GM21529 (cell line): ENCODE measurements around the gene SPARCL1.
A peak's percentile ranks its signal among the peaks of the same experiment; 100 is the strongest.
"Not testable (repeated sequence)": the region's sequence is repeated elsewhere in the genome, so short reads cannot be mapped to it uniquely, and the experiment has no call there.

Experiments
- ATAC-seq: cut with Tn5 transposase; IDR thresholded peaks from one replicate; pipeline ENCODE4 v1.9.1; 2021; ENCODE audit not compliant: unreplicated experiment

The SPARCL1 gene, protein sequence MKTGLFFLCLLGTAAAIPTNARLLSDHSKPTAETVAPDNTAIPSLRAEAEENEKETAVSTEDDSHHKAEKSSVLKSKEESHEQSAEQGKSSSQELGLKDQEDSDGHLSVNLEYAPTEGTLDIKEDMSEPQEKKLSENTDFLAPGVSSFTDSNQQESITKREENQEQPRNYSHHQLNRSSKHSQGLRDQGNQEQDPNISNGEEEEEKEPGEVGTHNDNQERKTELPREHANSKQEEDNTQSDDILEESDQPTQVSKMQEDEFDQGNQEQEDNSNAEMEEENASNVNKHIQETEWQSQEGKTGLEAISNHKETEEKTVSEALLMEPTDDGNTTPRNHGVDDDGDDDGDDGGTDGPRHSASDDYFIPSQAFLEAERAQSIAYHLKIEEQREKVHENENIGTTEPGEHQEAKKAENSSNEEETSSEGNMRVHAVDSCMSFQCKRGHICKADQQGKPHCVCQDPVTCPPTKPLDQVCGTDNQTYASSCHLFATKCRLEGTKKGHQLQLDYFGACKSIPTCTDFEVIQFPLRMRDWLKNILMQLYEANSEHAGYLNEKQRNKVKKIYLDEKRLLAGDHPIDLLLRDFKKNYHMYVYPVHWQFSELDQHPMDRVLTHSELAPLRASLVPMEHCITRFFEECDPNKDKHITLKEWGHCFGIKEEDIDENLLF

DNA sequence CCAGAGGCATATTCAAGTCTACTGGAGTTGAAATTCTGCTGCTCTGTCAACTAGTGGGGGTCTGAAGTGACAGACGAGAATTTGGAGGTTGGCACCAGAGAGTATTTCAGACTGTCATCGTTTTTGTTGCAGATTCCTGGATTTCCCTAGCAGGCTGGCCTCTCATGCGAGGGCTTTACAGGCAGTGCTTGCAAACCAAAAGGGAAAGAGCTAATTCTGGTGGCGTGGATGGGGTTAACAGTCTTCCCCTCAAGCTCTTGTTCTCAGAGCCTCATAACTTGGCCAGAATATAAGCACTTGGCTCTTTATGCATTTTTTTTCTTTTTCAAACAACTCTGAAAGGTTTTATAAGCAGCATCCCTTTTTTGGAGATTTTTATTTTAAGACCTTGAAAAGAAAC is at the start of gene SPARCL1:
Gene SPARCL1 (minus strand): TSS at position 190 of the 400 bp plus-strand sequence. CDS start 29,802 bp downstream, outside the sequence.
- no peak for ATAC-seq

DNA sequence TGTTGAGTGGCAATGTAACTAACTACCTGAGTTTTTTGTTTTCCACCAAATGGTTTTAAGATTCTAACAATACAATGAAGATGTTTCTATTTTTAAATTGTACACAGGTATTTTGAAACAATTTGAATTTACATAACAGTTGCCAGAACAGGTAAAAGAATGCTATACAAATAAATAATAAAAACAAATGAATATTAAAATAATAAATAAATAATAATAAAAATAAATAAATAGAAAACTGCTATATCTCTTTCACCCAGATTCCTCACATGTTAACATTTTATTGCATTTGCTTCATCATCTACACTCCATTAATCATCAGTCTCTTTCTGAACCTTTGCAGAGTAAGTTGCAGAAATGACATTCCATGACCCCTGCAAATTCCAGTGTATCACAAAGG is 46.8 kb upstream of the SPARCL1 start:
- ATAC-seq: no peak

DNA sequence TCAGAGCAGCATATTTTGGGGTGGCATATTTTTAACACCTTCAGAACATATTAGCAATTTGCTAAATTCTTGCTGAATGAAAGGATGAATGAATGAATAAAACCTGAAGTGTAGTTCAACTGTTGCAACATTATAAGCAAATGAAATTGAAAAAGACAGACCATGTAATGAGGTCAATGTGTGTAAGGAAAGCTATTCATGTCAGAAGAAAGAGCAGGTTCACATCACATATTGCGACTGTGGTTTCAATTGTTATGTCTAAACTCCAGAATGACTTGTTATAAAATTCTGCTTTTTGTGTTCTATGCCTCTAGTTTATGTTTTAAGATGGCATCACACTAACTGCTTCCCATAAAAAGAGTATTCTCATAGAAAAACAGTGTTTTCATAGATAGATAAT is 46.2 kb upstream of the SPARCL1 start:
- no peak for ATAC-seq

DNA sequence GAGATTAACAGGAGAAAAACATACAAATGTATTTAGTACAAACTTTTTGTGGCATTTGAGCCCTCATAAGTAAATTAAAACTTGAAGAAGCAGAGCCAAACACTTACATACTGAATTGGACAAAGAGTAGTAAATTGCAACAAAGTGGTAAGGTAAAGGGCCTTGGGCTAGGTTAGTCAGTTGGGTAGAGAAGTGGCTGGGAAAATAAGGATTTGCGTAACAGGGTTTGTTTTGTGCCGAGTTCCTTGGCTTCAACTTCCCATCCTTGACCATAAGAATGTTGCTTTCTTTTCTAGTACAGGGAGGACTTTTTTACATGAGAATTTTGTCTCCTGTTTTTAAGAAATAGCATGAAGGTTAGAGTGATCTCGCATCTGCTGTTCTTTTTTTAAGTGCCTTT is 45.8 kb upstream of the SPARCL1 start:
- ATAC-seq: no peak

DNA sequence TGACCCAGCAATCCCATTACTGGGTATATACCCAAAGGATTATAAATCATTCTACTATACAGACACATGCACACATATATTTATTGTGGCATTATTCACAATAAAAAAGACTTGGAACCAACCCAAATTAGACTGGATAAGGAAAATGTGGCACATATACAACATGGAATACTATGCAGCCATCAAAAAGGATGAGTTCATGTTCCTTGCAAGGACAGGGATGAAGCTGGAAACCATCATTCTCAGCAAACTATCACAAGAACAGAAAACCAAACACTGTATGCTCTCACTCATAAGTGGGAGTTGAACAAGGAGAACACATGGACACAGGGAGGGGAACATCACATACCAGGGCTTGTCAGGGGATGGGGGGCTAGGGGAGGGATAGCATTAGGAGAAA is 45.2 kb upstream of the SPARCL1 start:
- ATAC-seq: not testable (repeated sequence)

DNA sequence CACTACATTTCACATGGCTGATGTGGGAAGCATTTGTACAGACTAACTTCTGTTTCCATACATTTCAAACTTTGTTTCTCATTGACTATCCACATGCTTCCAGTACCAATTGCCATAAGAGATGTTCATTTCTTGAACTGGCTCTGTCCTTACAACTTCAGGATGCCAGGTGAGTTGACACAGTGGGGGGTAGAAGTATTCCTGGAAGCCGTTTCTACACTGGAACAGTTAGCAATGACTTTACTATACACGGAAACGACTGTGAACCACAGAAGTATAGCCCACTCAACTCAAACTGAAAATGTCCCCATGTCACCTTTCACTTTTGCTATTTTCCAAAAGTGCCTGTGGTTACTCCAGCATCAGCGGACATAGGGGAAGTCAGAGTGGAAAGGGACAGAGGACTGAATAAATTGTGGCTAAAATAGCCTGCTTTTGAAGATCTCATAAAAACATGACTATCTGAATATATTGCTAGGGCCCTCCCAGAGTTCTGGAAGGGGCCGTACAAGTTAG is 41.2 kb upstream of the SPARCL1 start:
- ATAC-seq: no peak

DNA sequence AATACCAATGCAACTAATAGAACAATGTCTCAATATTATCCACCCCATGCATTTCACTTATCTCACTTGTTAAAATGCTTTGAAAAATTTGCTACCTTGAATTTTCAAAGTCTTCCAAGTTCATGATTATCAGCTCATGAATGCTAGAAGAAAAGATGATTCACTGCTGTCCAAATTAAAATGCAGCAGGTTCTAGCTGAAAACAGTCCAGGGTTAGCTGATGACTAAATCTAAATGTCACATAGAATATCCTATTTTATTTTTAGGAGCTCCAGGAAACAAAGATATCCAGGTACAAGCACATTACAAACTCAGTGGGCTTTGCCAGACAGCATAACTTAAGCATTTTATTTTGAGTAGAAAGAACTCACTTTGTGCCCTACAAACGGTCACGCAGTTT is 38.0 kb upstream of the SPARCL1 start:
- ATAC-seq: no peak

DNA sequence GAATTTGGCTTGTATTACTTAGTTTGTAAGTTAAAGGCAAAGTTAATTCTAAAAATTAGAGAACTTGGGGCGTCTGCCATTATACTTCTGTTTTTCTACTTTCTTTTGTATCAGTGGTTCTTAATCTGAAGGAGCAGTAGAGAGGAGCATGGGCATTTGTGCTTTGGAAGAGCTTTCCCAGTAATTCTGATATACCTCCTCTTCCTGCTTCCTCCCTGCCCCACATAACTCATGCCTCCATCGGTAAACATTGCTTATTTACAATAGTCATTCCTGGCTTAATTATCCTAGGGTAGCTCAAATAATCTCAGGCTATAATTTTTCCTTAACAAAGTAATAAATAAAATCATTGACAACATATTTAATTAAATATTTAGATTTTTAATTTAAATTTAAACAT is 37.1 kb upstream of the SPARCL1 start:
- no peak for ATAC-seq

DNA sequence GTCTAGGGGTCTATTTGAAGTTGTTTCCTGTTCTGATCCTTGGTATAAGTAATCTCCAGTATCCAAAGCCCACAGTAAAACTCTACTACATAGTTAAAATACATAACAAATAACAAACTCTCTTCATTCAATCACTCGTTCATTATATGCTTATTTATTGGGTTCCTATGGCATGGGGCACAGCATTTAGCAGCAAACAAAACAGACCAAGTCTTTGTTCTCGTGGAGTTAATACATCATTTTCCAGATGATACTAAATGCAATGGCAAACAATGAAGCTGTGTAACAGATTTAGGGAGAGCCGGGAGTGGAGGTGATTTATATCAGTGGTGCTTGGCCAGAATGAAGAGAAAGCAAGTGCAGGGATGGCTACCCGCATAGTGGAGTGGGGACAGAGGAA is 36.6 kb upstream of the SPARCL1 start:
- no peak for ATAC-seq

DNA sequence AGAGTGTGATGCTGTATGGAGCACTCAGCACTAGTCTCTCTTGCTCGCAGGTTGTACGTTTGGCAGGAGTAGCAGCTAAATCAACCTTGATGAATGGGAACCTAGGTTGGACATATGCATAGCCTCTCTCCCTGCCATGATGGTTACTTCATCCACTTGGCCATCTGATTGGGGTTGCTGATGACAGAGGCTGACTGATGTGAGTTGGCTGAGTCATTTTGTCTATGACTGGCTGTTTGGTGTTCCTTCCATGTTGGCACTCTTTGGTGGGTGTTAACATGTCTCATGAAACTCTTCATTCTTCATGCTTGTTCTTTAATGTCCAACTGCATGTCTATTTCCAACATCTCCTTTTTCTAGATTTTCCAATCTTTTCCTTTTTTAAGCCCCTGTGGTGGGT is 31.6 kb upstream of the SPARCL1 start:
- ATAC-seq: no peak

DNA sequence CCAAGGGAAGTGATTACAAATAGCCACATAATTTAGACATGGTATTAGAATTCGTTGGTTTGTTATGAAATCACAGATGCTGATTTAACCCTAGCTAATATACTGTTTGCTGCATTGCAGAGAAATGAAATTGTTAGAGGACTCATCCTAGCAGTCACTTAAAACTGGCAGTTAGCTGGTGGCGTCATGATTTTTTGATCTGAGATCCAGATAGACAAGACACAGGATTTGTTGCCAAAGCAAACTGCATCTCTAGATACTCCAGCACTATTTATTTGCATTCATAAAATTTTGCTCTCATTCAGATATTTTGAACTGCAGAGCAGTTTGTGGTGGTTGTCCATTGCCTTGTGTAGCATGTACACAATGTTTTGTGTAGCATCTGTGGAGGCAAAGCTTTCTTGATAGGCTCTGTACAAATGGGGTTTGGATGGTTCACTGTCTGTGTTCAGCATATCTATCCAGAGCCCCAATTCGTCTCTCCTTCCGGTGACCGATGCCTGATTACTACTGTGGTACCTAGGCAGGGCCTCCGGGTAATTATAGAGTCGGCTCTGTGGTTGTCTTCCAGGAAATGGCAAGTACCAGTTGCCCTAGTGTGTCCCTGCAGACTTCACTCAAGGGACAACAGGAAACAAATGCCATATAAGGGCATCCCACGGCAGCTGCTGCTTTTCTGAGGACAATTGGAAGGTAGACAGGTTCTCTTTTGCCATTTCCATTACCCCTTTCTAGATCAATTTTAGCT is 30.1 kb upstream of the SPARCL1 start:
- peak; percentile 100 for ATAC-seq

DNA sequence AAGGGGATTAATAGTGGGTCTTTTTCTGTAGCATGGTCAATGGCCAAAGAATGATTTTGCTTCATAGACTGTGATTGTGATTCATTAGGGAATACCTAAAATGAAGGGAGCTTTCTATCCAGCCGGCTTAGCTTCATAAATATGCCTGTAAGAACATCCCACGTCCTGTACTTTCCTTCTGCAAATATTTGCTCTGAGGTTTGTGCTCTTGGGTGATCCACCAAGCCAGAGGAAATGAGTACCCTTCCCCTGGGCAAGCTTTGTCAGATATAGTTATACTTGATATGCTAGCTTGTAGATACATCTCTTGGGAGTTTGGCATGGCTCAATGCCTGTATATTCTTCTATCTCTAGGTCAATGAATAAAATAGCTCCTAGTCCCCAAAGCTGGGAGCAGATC is 28.2 kb upstream of the SPARCL1 start:
- ATAC-seq: no peak

DNA sequence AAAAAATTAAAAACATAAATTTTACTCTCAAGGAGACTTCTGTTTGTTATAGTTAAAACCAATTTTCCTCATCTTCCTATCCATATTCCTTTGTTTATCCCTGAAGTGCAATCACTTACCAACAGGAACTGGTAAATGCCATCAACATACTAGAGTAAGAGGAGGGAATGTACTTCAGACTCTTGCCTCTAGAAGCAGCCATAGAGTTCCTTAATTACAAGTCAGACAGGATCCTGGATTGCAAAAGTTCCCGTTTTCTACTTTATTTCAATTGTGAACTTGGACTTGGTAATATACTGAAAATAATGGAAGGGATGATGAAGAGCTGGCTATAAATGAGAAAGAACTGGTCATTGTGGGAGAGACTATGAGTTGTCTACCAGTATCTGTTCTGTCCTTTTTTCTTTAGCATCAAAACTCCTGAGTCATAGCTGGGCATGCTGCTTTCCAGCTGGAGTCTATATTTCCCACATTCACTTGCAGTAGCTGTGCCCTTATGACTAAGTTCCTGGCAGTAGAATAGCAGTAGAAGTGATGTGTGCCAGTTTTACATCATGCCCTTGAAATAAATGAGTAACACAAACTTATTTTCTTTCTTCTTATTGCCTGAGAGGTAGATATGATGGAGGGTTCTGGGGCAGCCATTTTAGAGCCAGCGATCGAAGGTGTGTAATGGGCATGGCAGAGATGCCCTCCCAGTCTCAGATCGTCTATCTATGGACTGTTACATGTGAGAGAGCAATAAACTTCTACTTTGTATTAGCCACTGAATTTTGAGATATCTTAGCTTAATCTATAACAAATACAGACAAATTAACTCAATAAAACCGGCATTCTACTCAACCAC is 26.8 kb upstream of the SPARCL1 start:
- ATAC-seq: no peak

DNA sequence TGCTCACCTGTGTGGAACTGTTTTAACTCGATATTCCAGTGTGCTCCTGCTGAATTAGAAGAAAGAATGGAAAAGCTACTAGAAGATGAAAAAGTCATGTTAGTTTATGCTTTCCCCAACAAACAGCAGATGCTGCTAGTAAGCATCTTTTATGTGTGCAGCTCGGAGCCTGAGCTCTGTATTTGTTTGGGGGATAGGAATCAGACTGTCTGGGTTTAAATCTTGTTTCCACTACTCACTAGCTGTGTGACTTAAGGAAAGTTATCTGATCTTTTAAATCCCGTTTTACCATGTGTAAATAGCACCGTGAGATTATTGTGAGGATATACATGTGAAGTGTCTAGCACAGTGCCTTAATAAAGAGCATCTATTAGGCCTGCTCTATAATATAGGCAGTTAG is 24.0 kb upstream of the SPARCL1 start:
- no peak for ATAC-seq

DNA sequence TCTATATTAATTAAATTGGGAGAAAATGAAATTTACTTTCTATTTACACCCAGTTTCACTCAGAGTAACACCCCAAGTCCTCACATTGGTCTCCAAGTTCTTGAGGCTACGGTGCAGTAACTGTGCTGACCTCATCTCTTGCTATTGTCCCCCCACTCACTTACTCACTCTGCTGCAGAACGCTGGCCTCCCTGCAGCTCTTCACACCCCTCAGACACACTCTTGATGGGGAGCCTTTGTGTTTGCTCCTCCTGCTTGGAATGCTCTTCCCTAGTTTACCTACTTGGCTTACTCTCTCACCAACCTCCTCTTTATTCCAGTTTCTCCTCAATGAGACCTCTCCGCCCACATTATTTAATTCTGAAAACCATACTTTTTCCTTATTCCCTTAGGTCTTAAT is 22.2 kb upstream of the SPARCL1 start:
- ATAC-seq: no peak

DNA sequence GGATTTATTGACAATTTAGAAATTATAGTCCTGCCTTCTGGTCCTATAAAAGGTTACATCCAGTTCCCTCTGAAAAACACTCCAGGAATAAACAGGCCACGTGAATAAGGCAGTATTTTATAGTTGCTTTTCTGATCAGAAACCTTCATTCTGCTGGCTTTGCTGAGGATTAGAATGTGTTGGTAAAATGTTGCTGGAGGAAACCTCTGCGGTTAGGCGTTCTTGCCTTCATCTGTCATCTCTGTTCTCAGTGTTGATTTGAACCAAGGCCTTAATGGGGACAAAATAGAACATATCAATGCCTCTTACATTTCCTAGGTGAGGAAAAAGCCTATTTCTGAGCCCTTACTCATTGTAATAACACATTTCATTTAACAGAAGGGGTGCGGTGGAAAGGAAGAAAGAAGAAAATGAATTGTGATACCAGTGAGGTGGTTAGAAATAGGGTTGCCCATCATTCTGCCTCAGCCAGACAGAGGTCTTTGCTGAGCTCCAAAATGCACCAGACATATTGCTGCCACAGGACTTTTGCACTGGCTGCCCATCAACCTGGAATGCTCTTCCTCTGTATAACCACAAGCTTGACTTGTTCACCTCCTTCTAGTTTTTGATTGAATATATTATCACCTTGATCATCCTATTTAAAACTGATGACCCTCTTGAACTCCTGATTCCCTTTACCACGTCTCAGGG is 18.0 kb upstream of the SPARCL1 start:
- ATAC-seq: no peak

DNA sequence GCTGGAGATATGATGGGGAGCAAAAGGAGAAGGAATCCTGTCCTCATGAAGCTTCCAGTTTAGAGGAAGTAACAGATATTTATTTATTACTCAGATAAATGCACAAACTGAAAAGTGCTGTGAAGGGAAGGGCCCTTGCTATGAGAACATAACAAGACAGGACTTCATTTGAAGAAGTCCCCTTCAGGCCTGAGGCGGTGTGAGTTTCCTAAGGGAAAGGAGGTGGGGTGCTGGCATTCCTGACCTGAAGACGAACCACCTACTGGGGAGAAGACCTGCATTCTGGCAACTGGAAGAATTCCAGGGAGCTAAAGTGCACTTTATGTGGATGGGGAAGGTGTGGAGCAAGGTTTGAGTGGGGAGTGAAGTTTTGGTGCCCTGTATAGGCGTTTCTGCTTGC is 15.9 kb upstream of the SPARCL1 start:
- no peak for ATAC-seq

DNA sequence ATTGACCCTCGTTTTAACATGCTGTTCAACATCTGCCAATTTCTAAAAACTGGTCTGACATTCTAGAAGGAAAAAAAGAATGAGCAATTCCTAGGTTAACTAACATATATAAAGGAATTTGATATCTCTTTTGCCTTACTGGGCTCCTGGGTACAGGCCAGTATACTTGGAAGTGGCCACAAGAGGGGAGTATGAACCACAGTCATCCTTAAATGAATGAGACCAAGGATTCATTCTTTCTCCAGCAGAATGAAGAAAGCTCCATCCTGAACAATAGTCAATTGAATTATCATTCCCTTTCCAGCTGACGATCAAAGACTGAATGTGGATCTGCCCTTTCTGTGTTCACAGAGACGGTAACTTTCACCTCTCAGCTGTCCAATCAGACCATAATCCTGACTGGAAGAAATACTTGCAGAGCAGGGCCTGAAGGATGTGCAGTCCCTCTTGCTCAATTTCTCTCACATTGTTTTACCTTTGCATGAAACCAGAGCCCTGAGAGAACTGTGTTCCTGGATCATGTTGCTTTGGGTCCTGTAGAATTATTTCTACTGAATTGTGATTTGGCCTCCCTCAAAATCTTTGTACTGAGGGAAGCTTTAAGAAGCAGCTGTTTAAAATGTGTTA is 14.8 kb upstream of the SPARCL1 start:
- ATAC-seq: no peak

DNA sequence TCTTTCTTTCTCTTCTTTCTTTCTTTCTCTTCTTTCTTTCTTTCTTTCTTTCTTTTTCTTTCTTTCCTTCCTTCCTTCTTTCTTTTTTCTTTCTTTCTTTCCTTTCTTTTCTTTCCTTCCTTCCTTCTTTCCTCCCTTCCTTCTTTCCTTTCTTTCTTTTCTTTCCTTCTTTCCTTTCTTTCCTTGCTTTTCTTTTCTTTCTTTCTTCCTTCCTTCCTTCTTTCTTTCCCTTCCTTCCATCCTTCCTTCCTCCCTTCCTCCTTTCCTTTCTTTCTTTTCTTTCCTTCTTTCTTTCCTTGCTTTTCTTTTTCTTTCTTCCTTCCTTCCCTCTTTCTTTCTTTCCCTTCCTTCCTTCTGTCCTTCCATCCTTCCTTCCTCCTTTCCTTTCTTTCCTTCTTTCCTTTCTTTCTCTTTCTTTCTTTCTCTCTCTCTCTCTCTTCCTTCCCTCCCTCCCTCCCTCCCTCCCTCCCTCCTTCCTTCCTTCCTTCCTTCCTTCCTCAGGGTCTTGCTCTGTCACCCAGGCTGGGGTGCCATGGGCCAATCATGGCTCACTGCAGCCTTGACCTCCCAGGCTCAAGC is 13.6 kb upstream of the SPARCL1 start:
- no peak for ATAC-seq
